GM20431 (cell line): Measurements from ENCODE around the gene PREX1.
"Not testable (repeated sequence)": the region's sequence is repeated elsewhere in the genome, so short reads cannot be mapped to it uniquely, and the experiment has no call there.

ENCODE experiments used
- in situ Hi-C: fragments of 300-500 bp; cut with MseI, MboI; formaldehyde crosslinking; loops from one replicate; pipeline ENCODE4 v1.15.0; 2020; ENCODE audit warnings: low sequenced_read_pairs; ENCODE audit not compliant: unreplicated experiment

PREX1 gene

GRCh38 chr20:48606172-48606840 lies 221.5 kb downstream of the PREX1 start:
- in situ Hi-C loops = loop anchor here (25.0 kb wide), 1 partner anchor 919 kb away; no protein-coding TSS in a partner anchor

GRCh38 chr20:48605364-48606171 lies 222.2 kb downstream of the PREX1 start:
- in situ Hi-C loops = loop anchor here (25.0 kb wide), 1 partner anchor 918 kb away; no protein-coding TSS in a partner anchor

GRCh38 chr20:48604936-48605335 lies 222.9 kb downstream of the PREX1 start:
- in situ Hi-C loops = loop anchor here (25.0 kb wide), 1 partner anchor 918 kb away; no protein-coding TSS in a partner anchor

- in situ Hi-C loops = loop anchor here (25.0 kb wide), 1 partner anchor 917 kb away; no protein-coding TSS in a partner anchor
These were observed 223.4 kb downstream of the PREX1 start for GRCh38 chr20:48604426-48604825.

GRCh38 chr20:48603819-48604405 lies 223.9 kb downstream of the PREX1 start:
- in situ Hi-C loops = loop anchor here (25.0 kb wide), 1 partner anchor 917 kb away; no protein-coding TSS in a partner anchor

- in situ Hi-C loops = loop anchor here (25.0 kb wide), 1 partner anchor 916 kb away; no protein-coding TSS in a partner anchor
These were observed 224.5 kb downstream of the PREX1 start for GRCh38 chr20:48603116-48603818.

- in situ Hi-C loops = loop anchor here (25.0 kb wide), 1 partner anchor 914 kb away; no protein-coding TSS in a partner anchor
These were observed 226.0 kb downstream of the PREX1 start for GRCh38 chr20:48601798-48602197.

GRCh38 chr20:48600470-48600945 lies 227.3 kb downstream of the PREX1 start:
- in situ Hi-C loops = loop anchor here (25.0 kb wide), 1 partner anchor 913 kb away; no protein-coding TSS in a partner anchor

- in situ Hi-C loops = loop anchor here (25.0 kb wide), 1 partner anchor 913 kb away; no protein-coding TSS in a partner anchor
These were observed 227.9 kb downstream of the PREX1 start for GRCh38 chr20:48599748-48600469.

GRCh38 chr20:48599106-48599747 lies 228.6 kb downstream of the PREX1 start:
- in situ Hi-C loops = no loop called here

GRCh38 chr20:48598303-48598941 lies 229.4 kb downstream of the PREX1 start:
- in situ Hi-C loops = not testable (repeated sequence)

GRCh38 chr20:48597521-48598302 lies 230.1 kb downstream of the PREX1 start:
- in situ Hi-C loops = no loop called here

- in situ Hi-C loops = no loop called here
These were observed 231.4 kb downstream of the PREX1 start for GRCh38 chr20:48596334-48596898.

GRCh38 chr20:48595495-48596333 lies 232.1 kb downstream of the PREX1 start:
- in situ Hi-C loops = no loop called here

GRCh38 chr20:48594533-48594932 lies 233.3 kb downstream of the PREX1 start:
- in situ Hi-C loops = no loop called here
